PC-3 (cell line): ENCODE results near the gene RPL27.

Experiments
- CTCF ChIP-seq: fragments of 300-600 bp; sonication (generic); conservative IDR thresholded peaks from 2 replicates; pipeline ENCODE4 v1.5.1; 2017; ENCODE audit warnings: antibody characterized with exemption, low read depth, mild to moderate bottlenecking, low read length
- EZH2 ChIP-seq: fragments of 300-600 bp; sonication (generic); IDR thresholded peaks from one replicate; pipeline ENCODE4 v1.6.1; 2017; ENCODE audit warnings: antibody characterized with exemption, mild to moderate bottlenecking, low read length; ENCODE audit not compliant: unreplicated experiment
- EZH2phosphoT487 ChIP-seq: fragments of 300-600 bp; sonication (generic); IDR thresholded peaks from 2 replicates; pipeline ENCODE4 v1.6.1; 2018; ENCODE audit warnings: mild to moderate bottlenecking, antibody characterized with exemption, low read length, borderline replicate concordance

DNA sequence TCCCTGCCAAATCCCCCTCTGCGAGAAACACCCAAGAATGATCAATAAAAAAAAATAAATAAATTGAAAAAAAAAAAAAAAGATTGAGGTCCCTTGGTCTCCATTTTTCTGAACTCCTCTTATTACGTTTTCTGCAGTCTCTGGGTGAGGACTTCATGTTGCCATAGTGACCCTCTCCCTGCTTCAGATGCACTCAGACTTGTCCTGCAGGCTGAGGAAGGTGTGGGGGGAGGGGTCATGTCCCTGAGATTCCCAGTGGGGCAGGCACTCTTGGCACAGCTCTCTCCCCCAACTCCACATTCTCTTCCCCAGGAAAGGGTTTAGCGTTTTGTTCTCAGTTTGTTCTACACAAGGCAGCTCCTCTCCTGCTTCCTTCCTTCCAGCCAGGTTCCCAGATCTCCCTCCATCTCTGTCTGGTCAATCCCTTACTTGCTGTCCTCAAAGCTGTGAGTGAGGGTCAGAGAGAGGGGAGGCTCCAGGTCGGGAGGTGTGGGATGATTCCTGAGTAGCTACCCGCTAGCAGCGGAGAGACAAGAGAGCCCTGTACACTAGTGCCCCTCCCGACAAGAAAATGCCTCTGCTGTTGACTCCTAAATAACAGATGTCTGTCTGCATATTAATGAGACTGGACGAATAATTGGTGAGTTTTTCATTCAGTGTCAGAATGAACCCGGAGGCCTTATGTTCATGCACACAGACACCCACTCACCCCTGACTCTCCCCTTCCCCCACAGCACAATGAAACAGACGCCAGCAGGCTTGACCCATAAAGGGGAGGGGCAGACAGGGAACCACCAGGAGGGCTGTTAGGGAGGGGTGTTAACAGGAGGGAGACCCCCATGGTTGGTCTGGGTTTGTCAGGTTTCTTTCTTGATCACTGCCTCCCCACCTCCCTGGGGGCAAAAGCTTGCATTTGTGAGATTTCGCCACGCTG is 36.0 kb downstream of the RPL27 start:
- TF ChIP-seq CTCF (no peak), EZH2 (no peak), EZH2phosphoT487 (no peak)
